ENCODE data around the gene SDC3.

DNA sequence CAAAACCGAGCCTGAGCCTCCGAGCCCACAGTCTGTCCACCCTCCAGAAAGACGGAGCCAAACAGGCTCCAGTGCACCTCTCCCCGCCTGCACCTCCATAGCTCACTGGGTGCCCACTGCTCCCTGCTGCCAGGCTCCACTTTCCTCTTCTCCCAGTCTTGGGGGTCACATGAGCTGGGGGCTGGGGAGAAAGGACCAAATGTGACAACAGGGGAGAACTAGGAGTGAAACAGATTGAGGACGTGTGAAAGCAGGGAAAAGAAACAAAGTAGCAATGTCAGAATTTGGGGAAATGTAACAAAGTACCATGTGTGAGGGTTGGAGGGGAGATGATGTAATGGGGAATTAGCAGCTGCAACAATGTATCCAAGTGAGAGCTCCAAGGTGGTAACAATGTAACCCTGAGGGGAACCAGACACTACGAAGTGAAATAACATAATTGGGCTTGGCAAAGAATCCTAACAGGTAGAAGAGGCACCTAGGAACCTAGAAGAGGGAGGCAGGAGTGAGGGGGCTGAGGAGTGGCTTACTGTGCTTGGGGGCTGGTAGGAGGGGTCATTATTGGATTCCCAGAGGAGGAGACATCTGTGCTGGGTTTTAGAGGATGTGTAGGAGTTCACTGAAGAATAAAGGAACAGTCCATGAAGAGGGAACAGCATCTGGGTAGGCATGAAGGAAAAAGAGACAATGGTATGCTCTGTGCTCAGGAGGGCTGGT lies 12.5 kb downstream of the SDC3 start:
- TF ChIP-seq, protein P1, sequence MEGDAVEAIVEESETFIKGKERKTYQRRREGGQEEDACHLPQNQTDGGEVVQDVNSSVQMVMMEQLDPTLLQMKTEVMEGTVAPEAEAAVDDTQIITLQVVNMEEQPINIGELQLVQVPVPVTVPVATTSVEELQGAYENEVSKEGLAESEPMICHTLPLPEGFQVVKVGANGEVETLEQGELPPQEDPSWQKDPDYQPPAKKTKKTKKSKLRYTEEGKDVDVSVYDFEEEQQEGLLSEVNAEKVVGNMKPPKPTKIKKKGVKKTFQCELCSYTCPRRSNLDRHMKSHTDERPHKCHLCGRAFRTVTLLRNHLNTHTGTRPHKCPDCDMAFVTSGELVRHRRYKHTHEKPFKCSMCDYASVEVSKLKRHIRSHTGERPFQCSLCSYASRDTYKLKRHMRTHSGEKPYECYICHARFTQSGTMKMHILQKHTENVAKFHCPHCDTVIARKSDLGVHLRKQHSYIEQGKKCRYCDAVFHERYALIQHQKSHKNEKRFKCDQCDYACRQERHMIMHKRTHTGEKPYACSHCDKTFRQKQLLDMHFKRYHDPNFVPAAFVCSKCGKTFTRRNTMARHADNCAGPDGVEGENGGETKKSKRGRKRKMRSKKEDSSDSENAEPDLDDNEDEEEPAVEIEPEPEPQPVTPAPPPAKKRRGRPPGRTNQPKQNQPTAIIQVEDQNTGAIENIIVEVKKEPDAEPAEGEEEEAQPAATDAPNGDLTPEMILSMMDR (conservative IDR thresholded peaks at IDR 0.05) = no peak
- TF ChIP-seq ZFX (IDR thresholded peaks at IDR 0.05) = no peak
